Middle frontal gyrus (tissue), 1 donor: Measurements from ENCODE around the gene RPL18.
A peak's percentile ranks its signal among the peaks of the same experiment; 100 is the strongest.

Source experiments
- DNase-seq: peaks from one replicate; pipeline ENCODE4 v3.0.0-alpha.2; 2015; ENCODE audit warnings: low spot score; ENCODE audit errors: extremely low spot score

Gene RPL18

GRCh38 chr19:48630296-48631063, 11.5 kb upstream of the RPL18 start:
- no peak for DNase-seq

GRCh38 chr19:48629599-48630295, 10.8 kb upstream of the RPL18 start:
- no peak for DNase-seq

- DNase-seq = no peak
Observed at GRCh38 chr19:48629297-48629598, 10.3 kb upstream of the RPL18 start.

DNA sequence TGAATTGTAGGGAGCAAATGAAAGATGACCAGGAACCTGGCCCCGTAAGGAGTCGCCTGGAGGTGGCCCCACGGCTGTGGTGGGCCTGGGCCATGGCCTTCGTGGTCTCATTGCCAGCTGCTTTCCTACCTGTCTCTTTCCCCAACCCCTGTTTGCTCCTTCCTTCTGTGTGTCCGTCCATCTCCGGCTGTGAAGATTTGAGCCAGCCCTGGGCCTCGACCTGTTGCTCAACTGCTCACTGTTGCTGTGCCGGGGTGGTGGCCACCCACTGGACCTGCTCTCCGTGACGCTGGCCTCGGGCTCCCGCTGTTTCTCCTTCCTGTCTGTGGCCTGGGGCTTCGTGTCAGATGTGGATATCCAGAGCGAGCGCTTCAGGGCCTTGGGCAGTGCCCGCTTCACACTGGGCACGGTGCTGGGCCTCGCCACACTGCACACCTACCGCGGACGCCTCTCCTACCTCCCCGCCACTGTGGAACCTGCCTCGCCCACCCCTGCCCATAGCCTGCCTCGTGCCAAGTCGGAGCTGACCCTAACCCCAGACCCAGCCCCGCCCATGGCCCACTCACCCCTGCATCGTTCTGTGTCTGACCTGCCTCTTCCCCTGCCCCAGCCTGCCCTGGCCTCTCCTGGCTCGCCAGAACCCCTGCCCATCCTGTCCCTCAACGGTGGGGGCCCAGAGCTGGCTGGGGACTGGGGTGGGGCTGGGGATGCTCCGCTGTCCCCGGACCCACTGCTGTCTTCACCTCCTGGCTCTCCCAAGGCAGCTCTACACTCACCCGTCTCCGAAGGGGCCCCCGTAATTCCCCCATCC, 9.7 kb upstream of the RPL18 start:
- DNase-seq = no peak

- DNase-seq = no peak
Observed at GRCh38 chr19:48627865-48628314, 8.9 kb upstream of the RPL18 start.

DNA sequence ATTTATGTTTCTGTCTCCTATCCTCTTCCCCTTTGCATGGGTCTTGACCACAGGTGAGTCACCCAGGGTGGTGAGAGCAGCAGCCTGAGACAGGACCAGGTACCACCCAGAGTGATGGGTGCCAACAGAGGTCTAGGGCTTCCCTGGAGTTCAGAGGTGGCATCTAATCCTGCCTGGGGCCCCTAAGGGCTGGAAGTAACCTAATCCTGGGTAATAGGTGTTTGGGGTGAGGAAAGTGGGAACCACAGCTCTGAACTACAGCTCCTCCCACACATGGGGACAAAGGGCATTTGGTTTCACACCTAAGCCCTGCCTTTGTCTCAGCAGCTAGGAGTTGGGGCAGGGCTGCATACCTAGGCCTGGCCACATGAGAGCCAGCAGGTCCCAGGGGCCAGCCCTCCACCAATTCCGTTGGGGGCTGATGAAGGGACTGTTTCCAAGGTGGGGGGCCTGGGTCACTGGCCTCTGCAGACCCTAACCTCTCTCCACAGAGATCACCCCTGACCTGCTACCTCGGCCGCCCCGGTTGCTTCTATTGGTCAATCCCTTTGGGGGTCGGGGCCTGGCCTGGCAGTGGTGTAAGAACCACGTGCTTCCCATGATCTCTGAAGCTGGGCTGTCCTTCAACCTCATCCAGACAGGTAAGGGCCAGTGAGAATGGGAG, 8.4 kb upstream of the RPL18 start:
- DNase-seq = no peak

DNA sequence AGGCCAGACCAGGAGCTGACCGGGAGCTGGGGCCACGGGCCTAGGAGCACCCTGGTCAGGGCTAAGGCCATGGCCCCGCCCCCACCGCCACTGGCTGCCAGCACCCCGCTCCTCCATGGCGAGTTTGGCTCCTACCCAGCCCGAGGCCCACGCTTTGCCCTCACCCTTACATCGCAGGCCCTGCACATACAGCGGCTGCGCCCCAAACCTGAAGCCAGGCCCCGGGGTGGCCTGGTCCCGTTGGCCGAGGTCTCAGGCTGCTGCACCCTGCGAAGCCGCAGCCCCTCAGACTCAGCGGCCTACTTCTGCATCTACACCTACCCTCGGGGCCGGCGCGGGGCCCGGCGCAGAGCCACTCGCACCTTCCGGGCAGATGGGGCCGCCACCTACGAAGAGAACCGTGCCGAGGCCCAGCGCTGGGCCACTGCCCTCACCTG, 6.9 kb upstream of the RPL18 start:
- no peak for DNase-seq

GRCh38 chr19:48624791-48625723, 6.1 kb upstream of the RPL18 start:
- DNase-seq = no peak

- peak; percentile 98 for DNase-seq
Observed at GRCh38 chr19:48624067-48624594, 5.2 kb upstream of the RPL18 start.

GRCh38 chr19:48623556-48624066, 4.6 kb upstream of the RPL18 start:
- no peak for DNase-seq

DNA sequence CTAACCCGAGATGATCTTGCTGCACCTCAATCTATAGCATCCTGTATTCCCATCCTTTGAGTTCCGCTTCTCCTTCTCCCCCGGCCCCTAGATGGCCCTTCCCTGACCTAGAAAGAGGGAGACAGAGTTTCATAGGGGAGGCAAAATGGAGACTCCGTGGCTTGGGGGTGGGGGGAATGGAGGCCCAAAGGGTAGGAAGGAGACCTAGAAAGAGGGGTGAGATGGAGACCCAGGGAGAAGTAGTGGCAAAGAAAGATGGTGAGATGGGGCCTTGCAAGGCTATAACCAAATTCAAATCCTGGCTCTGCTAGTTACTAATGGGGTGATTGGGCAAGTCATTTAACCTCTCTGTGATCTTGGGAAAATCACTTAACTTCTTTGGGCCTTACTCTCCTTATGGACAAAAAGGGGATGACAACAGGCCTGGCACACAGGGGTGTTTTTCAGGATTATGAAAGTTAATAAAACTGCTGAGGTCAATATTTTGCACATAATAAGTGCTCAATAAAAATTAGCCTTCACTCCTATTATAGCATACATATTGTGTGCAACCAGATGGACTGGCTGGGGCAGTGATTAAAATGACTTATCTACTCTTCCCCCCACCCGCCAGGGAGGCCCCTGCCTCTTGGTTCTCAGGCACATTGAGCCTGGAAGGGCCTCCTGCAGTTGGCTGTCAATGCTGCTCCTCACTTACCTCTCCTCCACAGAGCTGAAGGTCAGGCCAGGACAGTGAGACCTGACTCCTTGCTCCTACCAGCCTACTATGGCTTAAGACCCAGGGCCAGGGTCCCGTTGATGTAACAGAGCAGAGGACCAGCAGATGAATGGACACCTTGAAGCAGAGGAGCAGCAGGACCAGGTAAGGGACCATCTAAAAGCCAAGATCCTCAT, 961 bp upstream of the RPL18 start:
- no peak for DNase-seq

DNA sequence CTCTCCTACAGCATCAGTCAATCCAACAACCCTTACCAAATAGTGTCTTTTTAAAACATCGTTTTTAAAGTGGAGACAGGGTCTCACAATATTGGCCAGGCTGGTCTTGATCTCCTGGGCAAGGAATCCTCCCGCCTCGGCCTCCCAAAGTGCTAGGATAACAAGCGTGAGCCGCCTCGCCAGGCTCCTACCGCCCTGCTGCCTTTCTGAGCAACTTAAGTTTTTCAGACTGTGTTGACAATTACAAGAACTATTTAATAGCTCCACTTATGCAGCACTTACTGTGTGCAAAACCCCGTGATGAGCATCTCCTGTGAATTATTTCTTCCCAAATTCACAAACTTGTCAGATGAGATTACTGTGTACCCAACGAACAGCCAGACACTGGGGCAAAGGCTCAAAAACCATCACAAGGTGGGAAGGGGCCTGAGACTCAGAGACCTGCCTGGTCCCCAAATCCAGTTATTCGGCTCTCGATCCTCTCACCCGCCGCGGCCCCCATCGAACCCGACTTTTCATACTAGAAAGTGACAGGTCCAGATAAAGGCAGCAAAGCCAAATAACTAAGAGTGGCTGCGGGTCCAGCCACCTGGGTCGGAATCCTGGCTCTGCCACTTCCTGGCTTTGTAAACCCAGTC, 581 bp downstream of the RPL18 start:
- DNase-seq = no peak

DNA sequence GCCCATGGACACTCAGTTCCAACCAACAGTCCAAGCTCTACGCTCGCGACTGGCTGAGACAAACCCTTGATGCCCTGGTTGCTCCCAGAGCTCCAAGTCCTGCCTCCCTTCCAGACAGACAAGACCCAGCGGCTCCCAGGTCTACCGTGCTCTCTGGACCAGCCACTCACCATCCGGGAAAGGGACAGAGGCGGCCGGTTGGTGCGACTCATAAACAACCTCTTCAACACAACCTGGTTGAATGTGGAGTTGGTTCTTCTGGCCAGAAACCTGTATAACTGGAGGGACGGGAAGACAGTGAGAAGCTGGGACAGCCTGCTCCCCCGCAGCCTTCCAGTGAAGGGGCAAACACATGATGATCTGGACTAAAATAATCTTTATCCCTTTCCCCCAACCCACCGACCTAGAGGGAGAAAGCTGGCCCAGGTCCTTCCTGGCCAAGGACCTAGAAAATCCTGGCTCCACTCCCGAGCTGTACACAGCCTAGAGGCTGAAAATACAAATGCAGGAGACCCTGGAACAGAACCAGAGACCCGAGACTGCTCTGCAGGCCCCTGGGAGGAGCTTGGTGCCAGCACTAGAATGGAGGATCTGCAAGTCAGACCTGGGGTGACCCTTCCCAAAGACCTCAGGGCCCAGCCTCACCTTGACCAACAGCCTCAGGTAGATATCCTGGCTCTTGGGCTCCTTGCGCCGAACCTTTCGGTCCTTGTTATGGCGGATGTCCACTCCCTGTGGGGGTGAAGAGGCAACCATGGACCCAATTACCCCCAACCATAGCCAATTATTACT, 1.6 kb downstream of the RPL18 start:
- DNase-seq = no peak

GRCh38 chr19:48616491-48617056, 2.4 kb downstream of the RPL18 start:
- no peak for DNase-seq

DNA sequence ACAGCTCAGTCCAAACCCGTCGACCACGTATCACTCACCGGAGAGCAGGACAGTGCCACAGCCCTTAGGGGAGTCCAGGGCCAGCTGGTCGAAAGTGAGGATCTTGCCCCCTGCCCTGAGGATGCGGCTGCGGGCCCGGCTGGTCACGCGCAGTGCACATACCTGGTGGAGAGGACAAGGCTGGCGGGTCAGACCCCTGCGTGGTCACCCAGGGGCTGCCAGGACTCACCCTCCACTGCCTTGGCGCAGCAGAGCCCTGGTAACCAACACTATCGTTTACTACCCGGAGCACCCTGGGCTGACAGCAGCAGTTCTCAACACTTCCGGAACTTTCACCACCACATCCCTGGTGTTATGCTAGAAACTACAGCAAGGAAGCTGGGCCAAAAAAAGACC, 2.9 kb downstream of the RPL18 start:
- no peak for DNase-seq

GRCh38 chr19:48615231-48616040, 3.5 kb downstream of the RPL18 start:
- no peak for DNase-seq
